ENCODE results near the gene RLBP1.
A peak's percentile ranks its signal among the peaks of the same experiment; 100 is the strongest.

The RLBP1 gene

GRCh38 chr15:89186803-89187202, 34.6 kb downstream of the RLBP1 start:
- no peak for TF ChIP-seq POU2F2 (IDR thresholded peaks at IDR 0.05; ENCODE audit: low read depth, low read length)
- no peak for TF ChIP-seq TAF1 (IDR thresholded peaks at IDR 0.05; ENCODE audit: low read depth, low read length)
- no peak for TF ChIP-seq SPI1 (IDR thresholded peaks at IDR 0.05; ENCODE audit: low read depth, low read length)
- TF ChIP-seq PAX5 (IDR thresholded peaks at IDR 0.05; ENCODE audit: insufficient read depth, low read length, severe bottlenecking), result no peak
- TF ChIP-seq POLR2A (IDR thresholded peaks at IDR 0.05; ENCODE audit: low read depth, low read length), result no peak
- TF ChIP-seq POLR2AphosphoS5 (IDR thresholded peaks at IDR 0.05; ENCODE audit: low read depth, low read length), result no peak
- DNase-seq (ENCODE audit: insufficient read length, low spot score) (no peak), FAIRE-seq (no peak)

DNA sequence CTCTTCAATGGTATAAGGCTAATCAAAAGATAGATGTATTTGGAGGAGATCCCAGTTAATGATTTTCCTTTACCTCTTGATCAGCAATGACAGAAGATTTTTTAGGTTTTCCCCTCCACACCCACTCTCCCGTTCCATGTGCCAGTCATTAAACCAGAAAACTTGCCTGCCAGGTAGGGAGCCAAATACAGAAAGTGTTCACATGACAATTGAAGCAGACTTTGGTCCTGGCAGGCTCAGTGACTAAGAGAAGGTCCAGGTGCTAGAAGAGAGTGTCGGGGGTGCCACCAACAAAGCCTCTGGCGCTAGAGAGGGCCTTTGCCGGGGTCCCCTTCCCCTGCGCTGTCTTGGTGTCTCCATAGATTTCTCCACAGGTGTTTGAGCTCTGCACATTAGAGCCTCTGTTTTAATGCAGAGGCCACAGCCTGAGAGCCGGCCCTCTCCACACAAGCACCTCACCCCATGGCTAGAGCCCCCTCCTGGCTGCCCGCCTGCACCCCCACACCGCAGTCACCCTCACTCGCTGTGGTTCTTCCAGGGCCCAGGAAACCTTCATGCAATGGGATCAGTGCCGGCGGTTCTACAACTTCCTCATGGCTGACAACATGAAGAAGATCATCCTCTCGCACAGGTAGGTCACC, 36.4 kb downstream of the RLBP1 start:
- FAIRE-seq, result no peak
- no peak for DNase-seq (ENCODE audit: insufficient read length, low spot score)

DNA sequence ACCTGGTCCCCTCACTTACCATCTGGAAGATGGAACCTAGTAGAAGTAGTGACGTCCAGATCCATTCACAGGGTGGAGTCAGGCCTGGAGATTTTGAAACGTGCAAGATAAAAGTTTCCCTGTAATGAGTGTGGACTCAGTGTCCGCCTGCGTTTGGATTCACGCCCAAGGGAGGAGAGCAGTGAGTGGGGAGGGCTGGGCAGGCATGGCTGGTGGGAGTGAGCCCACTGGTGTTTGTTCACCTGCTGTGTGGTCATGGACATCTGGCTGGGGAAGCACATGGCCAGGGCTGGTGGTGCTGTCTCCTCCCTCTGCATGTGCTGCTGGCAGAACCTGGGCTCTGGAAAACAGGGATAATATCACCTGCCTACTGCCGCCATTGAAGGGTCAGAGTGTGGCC, 37.0 kb downstream of the RLBP1 start:
- FAIRE-seq, result no peak
- no peak for TF ChIP-seq TAF1 (IDR thresholded peaks at IDR 0.05; ENCODE audit: low read depth, low read length)
- TF ChIP-seq PAX5 (IDR thresholded peaks at IDR 0.05; ENCODE audit: insufficient read depth, low read length, severe bottlenecking), result no peak
- no peak for TF ChIP-seq POLR2A (IDR thresholded peaks at IDR 0.05; ENCODE audit: low read depth, low read length)
- TF ChIP-seq POU2F2 (IDR thresholded peaks at IDR 0.05; ENCODE audit: low read depth, low read length), result no peak
- no peak for TF ChIP-seq SPI1 (IDR thresholded peaks at IDR 0.05; ENCODE audit: low read depth, low read length)
- TF ChIP-seq POLR2AphosphoS5 (IDR thresholded peaks at IDR 0.05; ENCODE audit: low read depth, low read length), result no peak
- DNase-seq (ENCODE audit: insufficient read length, low spot score), result no peak

More for the DNA sequence above, 36.4 kb downstream of the RLBP1 start:
- TF ChIP-seq TAF1 (IDR thresholded peaks at IDR 0.05; ENCODE audit: low read depth, low read length) (no peak), POLR2AphosphoS5 (IDR thresholded peaks at IDR 0.05; ENCODE audit: low read depth, low read length) (no peak), SPI1 (IDR thresholded peaks at IDR 0.05; ENCODE audit: low read depth, low read length) (no peak), POU2F2 (IDR thresholded peaks at IDR 0.05; ENCODE audit: low read depth, low read length) (no peak), PAX5 (IDR thresholded peaks at IDR 0.05; ENCODE audit: insufficient read depth, low read length, severe bottlenecking) (no peak), POLR2A (IDR thresholded peaks at IDR 0.05; ENCODE audit: low read depth, low read length) (no peak)

DNA sequence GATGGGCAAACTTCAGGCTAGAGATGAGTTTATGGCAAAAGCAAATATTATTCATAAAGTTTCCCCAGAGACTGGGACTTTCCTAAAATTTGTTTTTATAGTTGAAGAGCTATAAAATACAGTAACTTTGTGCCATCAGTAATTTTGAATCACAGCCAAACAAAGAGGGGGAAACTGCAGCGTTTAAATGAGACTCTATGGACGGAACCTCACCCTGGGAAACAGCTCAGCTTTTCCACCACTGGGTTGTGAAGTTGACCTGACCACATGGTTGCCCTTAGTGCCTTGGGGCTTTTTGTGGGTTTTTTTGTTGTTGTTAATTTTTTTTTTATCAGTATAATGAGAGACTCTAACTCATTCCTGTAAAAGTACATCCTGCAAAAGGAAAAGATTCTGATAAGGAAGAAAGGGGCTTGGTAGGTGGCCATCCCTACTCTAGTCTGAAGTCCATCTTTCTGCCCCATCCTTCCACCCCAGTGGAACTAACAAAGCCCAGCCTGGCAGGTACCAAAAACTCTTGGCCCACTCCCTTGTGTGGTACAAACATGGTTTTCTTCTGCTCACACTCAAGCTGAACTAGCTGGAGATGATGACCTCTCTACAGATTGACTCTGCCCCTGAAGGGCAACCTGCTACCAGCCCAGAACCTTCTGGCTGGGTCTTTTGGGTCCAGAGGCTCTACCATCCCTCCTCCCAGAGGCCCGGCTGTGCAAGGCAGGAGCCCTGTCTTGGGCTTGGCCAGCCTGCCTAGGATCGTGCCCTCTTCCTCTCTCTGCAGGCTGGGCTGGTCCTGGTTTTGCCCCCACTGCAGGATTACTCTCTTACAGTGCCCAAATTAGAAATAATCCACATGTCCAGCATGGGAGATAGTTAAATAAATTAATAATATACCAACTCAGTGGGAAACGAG, 41.2 kb downstream of the RLBP1 start:
- no peak for TF ChIP-seq POLR2A (IDR thresholded peaks at IDR 0.05; ENCODE audit: low read depth, low read length)
- no peak for TF ChIP-seq POU2F2 (IDR thresholded peaks at IDR 0.05; ENCODE audit: low read depth, low read length)
- no peak for TF ChIP-seq POLR2AphosphoS5 (IDR thresholded peaks at IDR 0.05; ENCODE audit: low read depth, low read length)
- no peak for TF ChIP-seq SPI1 (IDR thresholded peaks at IDR 0.05; ENCODE audit: low read depth, low read length)
- TF ChIP-seq TAF1 (IDR thresholded peaks at IDR 0.05; ENCODE audit: low read depth, low read length), result no peak
- TF ChIP-seq PAX5 (IDR thresholded peaks at IDR 0.05; ENCODE audit: insufficient read depth, low read length, severe bottlenecking), result no peak
- DNase-seq (ENCODE audit: insufficient read length, low spot score), result no peak
- no peak for FAIRE-seq

- DNase-seq (ENCODE audit: insufficient read length, low spot score), result no peak
- no peak for FAIRE-seq
- TF ChIP-seq POLR2AphosphoS5 (IDR thresholded peaks at IDR 0.05; ENCODE audit: low read depth, low read length) (no peak), TAF1 (IDR thresholded peaks at IDR 0.05; ENCODE audit: low read depth, low read length) (no peak), PAX5 (IDR thresholded peaks at IDR 0.05; ENCODE audit: insufficient read depth, low read length, severe bottlenecking) (no peak), POU2F2 (IDR thresholded peaks at IDR 0.05; ENCODE audit: low read depth, low read length) (no peak), POLR2A (IDR thresholded peaks at IDR 0.05; ENCODE audit: low read depth, low read length) (no peak), SPI1 (IDR thresholded peaks at IDR 0.05; ENCODE audit: low read depth, low read length) (no peak)
Measured at GRCh38 chr15:89178307-89178977, 42.9 kb downstream of the RLBP1 start.

GRCh38 chr15:89177633-89178306, 43.6 kb downstream of the RLBP1 start:
- TF ChIP-seq POU2F2 (IDR thresholded peaks at IDR 0.05; ENCODE audit: low read depth, low read length) (no peak), POLR2A (IDR thresholded peaks at IDR 0.05; ENCODE audit: low read depth, low read length) (no peak), TAF1 (IDR thresholded peaks at IDR 0.05; ENCODE audit: low read depth, low read length) (no peak), POLR2AphosphoS5 (IDR thresholded peaks at IDR 0.05; ENCODE audit: low read depth, low read length) (no peak), SPI1 (IDR thresholded peaks at IDR 0.05; ENCODE audit: low read depth, low read length) (no peak), PAX5 (IDR thresholded peaks at IDR 0.05; ENCODE audit: insufficient read depth, low read length, severe bottlenecking) (no peak)
- FAIRE-seq (peak; percentile 88), DNase-seq (ENCODE audit: insufficient read length, low spot score) (no peak)

- FAIRE-seq (no peak), DNase-seq (ENCODE audit: insufficient read length, low spot score) (no peak)
- no peak for TF ChIP-seq POLR2A (IDR thresholded peaks at IDR 0.05; ENCODE audit: low read depth, low read length)
- no peak for TF ChIP-seq POU2F2 (IDR thresholded peaks at IDR 0.05; ENCODE audit: low read depth, low read length)
- no peak for TF ChIP-seq POLR2AphosphoS5 (IDR thresholded peaks at IDR 0.05; ENCODE audit: low read depth, low read length)
- no peak for TF ChIP-seq TAF1 (IDR thresholded peaks at IDR 0.05; ENCODE audit: low read depth, low read length)
- no peak for TF ChIP-seq PAX5 (IDR thresholded peaks at IDR 0.05; ENCODE audit: insufficient read depth, low read length, severe bottlenecking)
- TF ChIP-seq SPI1 (IDR thresholded peaks at IDR 0.05; ENCODE audit: low read depth, low read length), result no peak
Measured at GRCh38 chr15:89177116-89177515, 44.3 kb downstream of the RLBP1 start.

DNA sequence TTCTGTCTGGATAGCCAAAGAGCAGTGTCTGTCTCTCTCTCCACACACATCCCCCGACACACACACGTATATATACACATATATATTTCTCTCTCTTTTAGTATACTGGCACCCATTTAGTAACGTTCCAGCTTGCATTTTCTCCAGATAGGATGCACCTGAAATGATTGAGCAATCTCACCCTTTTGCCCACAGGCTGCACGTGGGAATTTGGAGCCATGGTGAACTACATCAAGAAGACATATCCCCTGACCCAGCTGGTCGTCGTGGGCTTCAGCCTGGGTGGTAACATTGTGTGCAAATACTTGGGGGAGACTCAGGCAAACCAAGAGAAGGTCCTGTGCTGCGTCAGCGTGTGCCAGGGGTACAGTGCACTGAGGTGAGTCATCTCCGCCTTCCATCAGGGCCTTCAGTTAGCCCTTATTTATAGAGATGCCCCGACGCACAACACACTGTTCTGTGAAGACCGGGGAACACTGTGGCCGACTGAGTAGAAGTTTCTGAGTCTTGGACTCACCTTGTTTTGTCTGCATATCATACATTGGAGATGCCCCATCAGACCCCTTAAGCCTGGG, 45.7 kb downstream of the RLBP1 start:
- no peak for TF ChIP-seq SPI1 (IDR thresholded peaks at IDR 0.05; ENCODE audit: low read depth, low read length)
- TF ChIP-seq TAF1 (IDR thresholded peaks at IDR 0.05; ENCODE audit: low read depth, low read length), result no peak
- TF ChIP-seq POLR2AphosphoS5 (IDR thresholded peaks at IDR 0.05; ENCODE audit: low read depth, low read length), result no peak
- TF ChIP-seq PAX5 (IDR thresholded peaks at IDR 0.05; ENCODE audit: insufficient read depth, low read length, severe bottlenecking), result no peak
- TF ChIP-seq POLR2A (IDR thresholded peaks at IDR 0.05; ENCODE audit: low read depth, low read length), result no peak
- TF ChIP-seq POU2F2 (IDR thresholded peaks at IDR 0.05; ENCODE audit: low read depth, low read length), result no peak
- no peak for FAIRE-seq
- DNase-seq (ENCODE audit: insufficient read length, low spot score), result no peak

Data from GM12891 (cell line).